GM18868 (cell line): ENCODE measurements around the gene TMEM256.

Experiments used
- ATAC-seq: cut with Tn5 transposase; IDR thresholded peaks from one replicate; pipeline ENCODE4 v1.9.1; 2021; ENCODE audit warnings: mild to moderate bottlenecking, moderate library complexity; ENCODE audit not compliant: unreplicated experiment

TMEM256 gene

GRCh38 chr17:7354262-7354843, 49.5 kb downstream of the TMEM256 start:
- no peak for ATAC-seq
